Endothelial cell of umbilical vein (primary cell): ENCODE data around the gene CBL. TPM values are rescaled to one million over a fixed set of nuclear protein-coding genes. Genes with fewer than 3 reads are reported as not detected.

Experiments
- BruUV-seq: library from RNA; stranded (reverse); fragments of 400-500 nt; replicated peaks from 2 replicates; lab custom pipeline; 2021; lab: Mats Ljungman, UMichigan
- CTCF ChIA-PET: fragments of 300-600, 350-600 bp; sonication (Branson Sonifier 250); formaldehyde crosslinking; loops from one replicate; lab custom pipeline; 2021; ENCODE audit warnings: antibody characterized with exemption, inconsistent platforms; lab: Charles Lee
- POLR2A ChIA-PET: fragments of 300-600, 350-600 bp; sonication (Branson Sonifier 250); formaldehyde crosslinking; loops from one replicate; lab custom pipeline; 2021; ENCODE audit warnings: antibody characterized with exemption, inconsistent platforms; lab: Charles Lee
- DNase-seq: peaks from one replicate; pipeline ENCODE4 v3.0.0-alpha.2; 2011; ENCODE audit warnings: low read depth, low spot score
- FAIRE-seq: peaks from 2 replicates; lab custom pipeline; 2011; peaks lifted over from hg19 to GRCh38; lab: Jason Lieb, UNC
- H2AFZ ChIP-seq: 2 replicates; pipeline ENCODE4 v1.6.0; 2012; ENCODE audit warnings: low read depth, low read length, control low read depth, inconsistent platforms
- H3K27ac ChIP-seq: 2 replicates; pipeline ENCODE4 v1.5.1; 2011; ENCODE audit warnings: low read depth, mild to moderate bottlenecking, control low read depth, low read length, moderate library complexity; ENCODE audit not compliant: insufficient read depth
- H3K27me3 ChIP-seq, 2 experiments: 2 replicates each; pipeline versions ENCODE4 v1.6.0 to v1.6.1; 2011; ENCODE audit warnings: low read length in 2 of 2, mixed read lengths in 1 of 2; ENCODE audit not compliant: control insufficient read depth in 2 of 2, insufficient read depth in 2 of 2
- H3K36me3 ChIP-seq, 2 experiments: 2 replicates in 1 of 2; 3 replicates in 1 of 2; pipeline ENCODE4 v1.5.1; 2011; ENCODE audit warnings: low read length in 2 of 2, mild to moderate bottlenecking in 1 of 2, moderate library complexity in 1 of 2; ENCODE audit not compliant: control insufficient read depth in 2 of 2, insufficient read depth in 2 of 2; ENCODE audit errors: extremely low read depth in 1 of 2
- H3K4me1 ChIP-seq: 3 replicates; pipeline ENCODE4 v1.5.1; 2011; ENCODE audit warnings: mild to moderate bottlenecking, low read length; ENCODE audit not compliant: control insufficient read depth, insufficient read depth; ENCODE audit errors: extremely low read depth
- H3K4me2 ChIP-seq: 2 replicates; pipeline ENCODE4 v1.6.1; 2011; ENCODE audit warnings: low read length, control low read depth, mixed read lengths; ENCODE audit not compliant: insufficient read depth
- H3K4me3 ChIP-seq, 3 experiments: fragments of 200-600 bp in 1 of 3; sonication (generic), shearing (Covaris generic) in 1 of 3; replicated peaks in 1 of 3; 2 replicates each; pipeline ENCODE4 v1.5.1; 2011 to 2016; ENCODE audit warnings: control low read depth in 3 of 3, low read length in 3 of 3, mild to moderate bottlenecking in 2 of 3, inconsistent platforms in 1 of 3, low read depth in 1 of 3, moderate library complexity in 1 of 3; ENCODE audit not compliant: insufficient read depth in 1 of 3
- H3K79me2 ChIP-seq: 2 replicates; pipeline ENCODE4 v1.6.0; 2012; ENCODE audit warnings: low read length, inconsistent platforms; ENCODE audit not compliant: control insufficient read depth, insufficient read depth
- H3K9ac ChIP-seq: replicated peaks from 2 replicates; pipeline ENCODE3; 2011; ENCODE audit warnings: low read length, control low read depth; ENCODE audit not compliant: insufficient read depth; ENCODE audit errors: extremely low read depth
- H3K9me1 ChIP-seq: replicated peaks from 3 replicates; pipeline ENCODE4 v1.6.0; 2011; ENCODE audit warnings: mild to moderate bottlenecking, low read length; ENCODE audit not compliant: control insufficient read depth, insufficient read depth; ENCODE audit errors: extremely low read depth
- H3K9me3 ChIP-seq: replicated peaks from 2 replicates; pipeline ENCODE4 v1.5.1; 2012; ENCODE audit warnings: low read length, inconsistent platforms; ENCODE audit not compliant: control insufficient read depth, insufficient read depth
- H4K20me1 ChIP-seq: replicated peaks from 2 replicates; pipeline ENCODE3; 2011; ENCODE audit warnings: mild to moderate bottlenecking, low read length; ENCODE audit not compliant: control insufficient read depth, insufficient read depth; ENCODE audit errors: extremely low read depth
- CTCF ChIP-seq, 2 donors: IDR thresholded peaks; 1 replicate in 1 of 2; 2 replicates in 1 of 2; pipeline ENCODE4 v1.5.1; 2011; ENCODE audit warnings: low read length in 2 of 2, mild to moderate bottlenecking in 2 of 2, moderate library complexity in 2 of 2, control low read depth in 1 of 2, inconsistent platforms in 1 of 2, low read depth in 1 of 2; ENCODE audit not compliant: insufficient read depth in 1 of 2; ENCODE audit errors: extremely low read depth in 1 of 2
- FOS ChIP-seq: IDR thresholded peaks from 2 replicates; pipeline ENCODE4 v1.6.1; 2011; ENCODE audit warnings: mild to moderate bottlenecking, low read length, moderate library complexity, borderline replicate concordance; ENCODE audit not compliant: insufficient read depth
- JUN ChIP-seq: IDR thresholded peaks from 2 replicates; pipeline ENCODE4 v1.6.1; 2011; ENCODE audit warnings: borderline replicate concordance, low read depth; ENCODE audit not compliant: insufficient read length, insufficient read depth
- MAX ChIP-seq: IDR thresholded peaks from 2 replicates; pipeline ENCODE4 v1.6.1; 2011; ENCODE audit not compliant: insufficient read depth, insufficient read length
- MYC ChIP-seq: IDR thresholded peaks from one replicate; pipeline ENCODE4 v1.6.1; 2011; ENCODE audit warnings: mild to moderate bottlenecking, low read depth, low read length
- POLR2A ChIP-seq: IDR thresholded peaks from 2 replicates; pipeline ENCODE4 v1.6.1; 2012; ENCODE audit warnings: low read depth, mild to moderate bottlenecking, control low read depth, low read length
- POLR2AphosphoS5 ChIP-seq: IDR thresholded peaks from 2 replicates; pipeline ENCODE4 v1.6.1; 2012; ENCODE audit warnings: low read depth, mild to moderate bottlenecking, control low read depth, low read length, moderate library complexity; ENCODE audit not compliant: insufficient read depth
- dilution Hi-C: fragments of 300-500 bp; cut with MboI; formaldehyde crosslinking; loops from one replicate; pipeline ENCODE4 v1.15.0; 2019; ENCODE audit warnings: low sequenced_read_pairs; ENCODE audit not compliant: extremely low pct_ligation_motif_present
- intact Hi-C: fragments of 100-400 bp; cut with micrococcal nuclease; formaldehyde crosslinking; loops from one replicate; pipeline ENCODE4 v1.10.0; 2022
- polyA plus RNA-seq, 4 experiments: library from polyadenylated mRNA; depleted of rRNA in 3 of 4; stranded (reverse) in 3 of 4; unstranded in 1 of 4; fragments of >200 nt; gene quantifications; 2 replicates each; pipeline versions ENCODE4 v1.2.1 to v1.2.3, GENCODE V29; 2011 to 2012; ENCODE audit warnings: missing spikeins in 1 of 4
- total RNA-seq: library from RNA; stranded (reverse); gene quantifications from 2 replicates; pipeline ENCODE4 v1.2.3, GENCODE V29; 2021

Gene CBL
- total and polyA plus RNA-seq, 2 donors (not counting 3 experiments of a cell fraction or from before 2014, with no cell fraction given): 15.5 to 41.5 TPM

DNA sequence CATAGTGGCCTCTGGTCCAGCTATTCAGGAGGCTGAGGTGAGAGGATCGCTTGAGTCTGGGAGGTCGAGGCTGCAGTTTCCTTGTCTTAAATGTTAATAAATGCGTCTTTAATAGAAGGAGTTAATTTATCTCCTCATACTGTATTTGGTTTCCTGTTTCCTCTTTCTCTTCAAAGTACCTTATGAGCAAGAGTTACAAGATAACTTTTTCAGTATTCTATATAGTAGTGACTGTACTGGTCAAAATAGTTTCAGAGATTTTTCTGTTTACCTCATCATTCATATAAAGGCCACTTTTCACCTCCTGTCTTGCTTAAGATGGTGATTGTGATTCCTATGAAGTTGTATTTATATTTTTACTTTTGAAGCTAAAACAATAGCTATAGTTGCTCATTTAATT lies 59.9 kb downstream of the CBL start:
- H3K79me2 ChIP-seq: peaks cover 61% of the 10 kb centered on the region
- ChIA-PET POLR2A (no interaction called here), CTCF (interaction anchor here (0.7 to 1.4 kb wide), 4 partner anchors 13 to 60 kb away, joined by 3 to 4 read pairs (median 4); partner anchors contain the start of gene CBL)
- H3K4me3 ChIP-seq: no peak overlapping the region
- TF ChIP-seq JUN (no peak), POLR2AphosphoS5 (no peak), MYC (no peak), FOS (no peak), MAX (no peak), POLR2A (no peak), CTCF (IDR thresholded peaks at IDR 0.05; ENCODE audit: extremely low read depth in 1 of 2, insufficient read depth in 1 of 2, low read depth in 1 of 2, low read length in 2 of 2) (no peak)
- H2AFZ ChIP-seq: no peak overlapping the region
- no peak overlapping the region for H3K9ac ChIP-seq
- H3K4me1 ChIP-seq: peaks cover 24% of the 10 kb centered on the region
- no peaks in the 10 kb centered on the region for H4K20me1 ChIP-seq
- no TSS peak for BruUV-seq
- DNase-seq (no peak), FAIRE-seq (no peak)
- H3K27me3 ChIP-seq: no peaks in the 10 kb centered on the region
- intact Hi-C loops (no loop called here), dilution Hi-C loops (no loop called here)
- H3K9me3 ChIP-seq: no peaks in the 10 kb centered on the region
- H3K36me3 ChIP-seq: no peaks in the 10 kb centered on the region
- H3K9me1 ChIP-seq: no peaks in the 10 kb centered on the region
- no peak overlapping the region for H3K4me2 ChIP-seq
- no peak overlapping the region for H3K27ac ChIP-seq
